ENCODE measurements around the gene LARGE1. TPM values are rescaled to one million over a fixed set of nuclear protein-coding genes. Genes with fewer than 3 reads are reported as not detected.

LARGE1 gene
- total RNA-seq, 1 experiment from 2014 or later: 1.5 TPM

DNA sequence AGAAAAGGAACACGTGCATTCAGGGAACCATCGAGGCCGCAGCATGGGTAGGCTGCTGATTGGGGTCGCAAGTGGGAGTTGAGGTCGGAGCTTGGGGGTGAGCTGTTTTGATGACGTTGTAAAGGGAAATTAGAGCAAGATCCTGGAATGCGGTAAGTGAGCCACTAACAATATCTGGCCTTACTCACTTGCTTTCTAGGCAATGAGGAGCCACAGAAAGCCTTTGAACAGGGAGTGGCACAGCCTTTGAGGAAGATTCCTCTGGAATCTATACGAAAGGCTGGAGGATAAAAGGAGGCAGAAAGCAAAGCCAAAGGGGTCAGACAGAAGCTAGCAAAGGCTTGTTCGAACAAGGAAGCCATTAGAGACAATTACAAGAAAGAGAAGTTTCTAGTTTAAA, 197.5 kb downstream of the LARGE1 start:
- no peaks in the 10 kb centered on the region for H3K4me1 ChIP-seq (ENCODE audit: control insufficient read depth in 1 of 2, insufficient read depth in 2 of 2, low read length in 2 of 2)
- no peaks in the 10 kb centered on the region for H3K36me3 ChIP-seq (ENCODE audit: control insufficient read depth in 1 of 2, insufficient read depth in 2 of 2, low read length in 2 of 2)
- intact Hi-C loops (cut with micrococcal nuclease): no loop called here
- no peak overlapping the region for H2AFZ ChIP-seq (ENCODE audit: low read depth, low read length, poor library complexity, severe bottlenecking)
- no peak overlapping the region for H3K4me3 ChIP-seq (replicated peaks in 1 of 2; ENCODE audit: low read depth in 1 of 2, low read length in 2 of 2)
- H3K27ac ChIP-seq (ENCODE audit: low read depth, low read length): no peak overlapping the region
- no peaks in the 10 kb centered on the region for H3K27me3 ChIP-seq (ENCODE audit: insufficient read depth, low read length)
- H3K9me2 ChIP-seq (ENCODE audit: insufficient read depth): no peaks in the 10 kb centered on the region
- CTCF ChIA-PET: no interaction called here
- H4K20me1 ChIP-seq (ENCODE audit: insufficient read depth): no peaks in the 10 kb centered on the region
- H3K79me2 ChIP-seq (ENCODE audit: insufficient read depth, low read length): no peaks in the 10 kb centered on the region
- RAD21 ChIA-PET (ENCODE audit: low non-redundant PET in 1 of 2, low total read pairs in 2 of 2, uncharacterized antibody in 2 of 2, unreplicated experiment in 2 of 2): no interaction called here
- no peak for DNase-seq (ENCODE audit: low read depth, low spot score)
- no peak for ATAC-seq
- BruUV-seq (replicated peaks): no TSS peak
- H3K9me3 ChIP-seq (ENCODE audit: control insufficient read depth in 1 of 2, insufficient read depth in 1 of 2, low read depth in 1 of 2, low read length in 2 of 2): peaks cover 4 to 35% of the 10 kb centered on the region in 2 experiments; a peak in 2 of 4 replicates
- TF ChIP-seq JUND (IDR thresholded peaks at IDR 0.05) (no peak), ELF1 (IDR thresholded peaks at IDR 0.05; ENCODE audit: borderline replicate concordance, low read depth) (no peak), POLR2A (IDR thresholded peaks at IDR 0.05; ENCODE audit: borderline replicate concordance, extremely low read depth, insufficient read depth, insufficient read length) (no peak), ZFX (IDR thresholded peaks at IDR 0.05) (no peak), YY1 (IDR thresholded peaks at IDR 0.05; ENCODE audit: extremely low read depth, insufficient replicate concordance, low read depth, low read length) (no peak)
- TF ChIP-seq, protein P1, sequence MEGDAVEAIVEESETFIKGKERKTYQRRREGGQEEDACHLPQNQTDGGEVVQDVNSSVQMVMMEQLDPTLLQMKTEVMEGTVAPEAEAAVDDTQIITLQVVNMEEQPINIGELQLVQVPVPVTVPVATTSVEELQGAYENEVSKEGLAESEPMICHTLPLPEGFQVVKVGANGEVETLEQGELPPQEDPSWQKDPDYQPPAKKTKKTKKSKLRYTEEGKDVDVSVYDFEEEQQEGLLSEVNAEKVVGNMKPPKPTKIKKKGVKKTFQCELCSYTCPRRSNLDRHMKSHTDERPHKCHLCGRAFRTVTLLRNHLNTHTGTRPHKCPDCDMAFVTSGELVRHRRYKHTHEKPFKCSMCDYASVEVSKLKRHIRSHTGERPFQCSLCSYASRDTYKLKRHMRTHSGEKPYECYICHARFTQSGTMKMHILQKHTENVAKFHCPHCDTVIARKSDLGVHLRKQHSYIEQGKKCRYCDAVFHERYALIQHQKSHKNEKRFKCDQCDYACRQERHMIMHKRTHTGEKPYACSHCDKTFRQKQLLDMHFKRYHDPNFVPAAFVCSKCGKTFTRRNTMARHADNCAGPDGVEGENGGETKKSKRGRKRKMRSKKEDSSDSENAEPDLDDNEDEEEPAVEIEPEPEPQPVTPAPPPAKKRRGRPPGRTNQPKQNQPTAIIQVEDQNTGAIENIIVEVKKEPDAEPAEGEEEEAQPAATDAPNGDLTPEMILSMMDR (IDR thresholded peaks at IDR 0.05 in 2 of 3, conservative IDR thresholded peaks at IDR 0.05 in 1 of 3; ENCODE audit: borderline replicate concordance in 1 of 3, insufficient read depth in 1 of 3, low read depth in 2 of 3, low read length in 2 of 3): no peak
- TF ChIP-seq, protein P2, sequence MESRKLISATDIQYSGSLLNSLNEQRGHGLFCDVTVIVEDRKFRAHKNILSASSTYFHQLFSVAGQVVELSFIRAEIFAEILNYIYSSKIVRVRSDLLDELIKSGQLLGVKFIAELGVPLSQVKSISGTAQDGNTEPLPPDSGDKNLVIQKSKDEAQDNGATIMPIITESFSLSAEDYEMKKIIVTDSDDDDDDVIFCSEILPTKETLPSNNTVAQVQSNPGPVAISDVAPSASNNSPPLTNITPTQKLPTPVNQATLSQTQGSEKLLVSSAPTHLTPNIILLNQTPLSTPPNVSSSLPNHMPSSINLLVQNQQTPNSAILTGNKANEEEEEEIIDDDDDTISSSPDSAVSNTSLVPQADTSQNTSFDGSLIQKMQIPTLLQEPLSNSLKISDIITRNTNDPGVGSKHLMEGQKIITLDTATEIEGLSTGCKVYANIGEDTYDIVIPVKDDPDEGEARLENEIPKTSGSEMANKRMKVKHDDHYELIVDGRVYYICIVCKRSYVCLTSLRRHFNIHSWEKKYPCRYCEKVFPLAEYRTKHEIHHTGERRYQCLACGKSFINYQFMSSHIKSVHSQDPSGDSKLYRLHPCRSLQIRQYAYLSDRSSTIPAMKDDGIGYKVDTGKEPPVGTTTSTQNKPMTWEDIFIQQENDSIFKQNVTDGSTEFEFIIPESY (IDR thresholded peaks at IDR 0.05; ENCODE audit: extremely low read depth, insufficient replicate concordance, low read length): no peak
- TF ChIP-seq, protein P3, sequence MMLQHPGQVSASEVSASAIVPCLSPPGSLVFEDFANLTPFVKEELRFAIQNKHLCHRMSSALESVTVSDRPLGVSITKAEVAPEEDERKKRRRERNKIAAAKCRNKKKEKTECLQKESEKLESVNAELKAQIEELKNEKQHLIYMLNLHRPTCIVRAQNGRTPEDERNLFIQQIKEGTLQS (IDR thresholded peaks at IDR 0.05): no peak
- POLR2A ChIA-PET: no interaction called here
- no peak overlapping the region for H3K9ac ChIP-seq (ENCODE audit: low read length)
- H3K4me2 ChIP-seq (ENCODE audit: low read length): no peak overlapping the region
